HG02973 (cell line): Measurements from ENCODE around the gene GSE1.

Experiments used
- ATAC-seq: cut with Tn5 transposase; IDR thresholded peaks from one replicate; pipeline ENCODE4 v1.9.1; 2021; ENCODE audit warnings: moderate library complexity; ENCODE audit not compliant: unreplicated experiment

GSE1 gene

GRCh38 chr16:85616607-85617321 is 3.6 kb downstream of the GSE1 start:
- peak; percentile 27 for ATAC-seq

GRCh38 chr16:85617948-85618347 is 4.8 kb downstream of the GSE1 start:
- ATAC-seq = no peak

DNA sequence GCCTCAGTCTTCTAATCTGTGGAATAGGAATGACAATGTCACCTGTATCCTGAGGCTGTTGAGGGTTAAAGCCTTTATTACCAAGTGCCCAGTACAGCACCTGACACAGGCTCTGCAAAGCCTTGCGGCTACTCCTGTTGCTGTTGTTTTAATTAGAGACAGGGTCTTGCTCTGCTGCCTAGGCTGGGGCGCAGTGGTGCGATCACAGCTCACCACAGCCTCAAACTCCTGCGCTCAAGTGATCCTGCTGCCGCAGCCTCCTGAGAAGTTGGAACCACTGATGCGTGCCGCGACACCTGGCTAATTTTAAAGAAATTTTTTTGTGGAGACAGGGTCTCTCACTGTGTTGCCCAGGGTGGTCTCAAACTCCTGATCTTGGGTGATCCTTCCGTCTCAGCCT is 5.4 kb downstream of the GSE1 start:
- no peak for ATAC-seq

- ATAC-seq = no peak
Measured at GRCh38 chr16:85619101-85619891, 6.2 kb downstream of the GSE1 start.

DNA sequence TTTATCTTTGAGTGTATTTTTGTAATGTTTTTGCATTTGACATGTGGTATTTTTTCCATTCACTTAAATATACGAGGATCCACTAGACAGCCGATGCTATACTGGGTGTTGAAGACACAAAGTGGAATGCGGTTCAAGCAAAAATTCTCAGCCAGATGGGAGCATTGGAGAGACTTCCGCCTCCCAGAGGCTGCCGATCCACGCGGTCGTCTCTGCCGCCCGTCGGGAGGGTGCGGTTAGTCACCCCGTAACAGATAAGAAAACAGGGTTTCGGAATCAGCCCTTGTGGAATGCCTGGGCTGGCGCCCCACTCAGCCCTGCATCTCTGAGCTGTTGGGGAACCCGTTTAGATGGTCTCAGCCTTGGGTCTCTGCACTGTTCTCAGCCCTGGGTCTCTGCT is 7.3 kb downstream of the GSE1 start:
- ATAC-seq = no peak

DNA sequence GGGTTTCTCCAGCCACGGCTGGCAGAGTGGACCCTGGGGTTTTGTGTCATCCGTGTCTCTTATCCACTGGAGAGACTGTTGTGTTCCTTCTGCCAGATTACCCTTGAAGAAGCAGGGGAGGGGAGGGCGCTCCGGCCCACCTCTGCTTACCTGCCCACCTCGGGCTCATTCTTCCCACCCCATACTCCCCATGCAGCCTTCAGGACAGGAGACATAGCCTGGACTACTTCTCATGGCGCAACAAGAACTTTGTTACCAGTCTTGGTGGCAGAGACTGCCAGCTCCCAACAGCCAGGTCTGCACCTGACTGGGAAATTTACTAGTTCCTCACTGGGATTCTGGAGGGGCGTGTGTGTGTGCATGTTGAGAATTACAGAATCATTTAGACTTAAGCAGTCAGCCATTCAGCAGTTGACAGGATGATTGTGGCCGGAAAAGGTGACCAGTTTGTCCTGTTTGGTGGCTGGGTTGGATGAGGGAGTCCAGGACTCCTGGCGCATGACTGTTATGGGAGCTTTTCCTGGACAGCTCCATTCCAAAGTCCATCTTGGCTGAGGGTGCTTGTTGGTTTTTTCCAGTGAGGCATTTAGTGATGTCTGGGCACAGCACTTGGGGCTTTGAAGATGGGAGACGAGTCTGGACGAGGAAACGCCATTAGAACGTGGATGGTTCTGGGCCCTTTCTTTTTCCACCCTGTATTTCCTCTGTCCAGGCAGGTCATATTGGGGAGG is 8.7 kb downstream of the GSE1 start:
- ATAC-seq = no peak

DNA sequence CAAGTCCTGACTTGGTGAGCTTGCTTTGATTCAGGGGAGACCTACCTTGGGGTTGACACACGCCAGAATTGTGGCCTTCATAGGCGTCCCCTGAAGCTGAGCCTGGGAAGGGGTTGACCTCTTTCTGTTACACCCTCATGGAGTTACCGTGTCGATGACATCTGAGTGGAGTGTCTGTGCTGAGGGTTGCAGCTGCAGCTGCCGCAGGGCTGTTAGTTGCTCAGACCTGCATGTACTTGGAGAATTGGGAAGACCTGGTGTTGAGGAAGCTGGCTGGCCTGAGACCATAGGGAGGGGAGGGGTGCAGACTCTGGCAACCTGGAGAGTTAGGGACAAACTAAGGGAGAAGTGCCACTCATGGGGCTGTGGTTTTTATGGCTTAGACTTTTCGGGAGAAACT is 9.6 kb downstream of the GSE1 start:
- no peak for ATAC-seq

GRCh38 chr16:85623250-85623649 is 10.1 kb downstream of the GSE1 start:
- ATAC-seq = no peak

- ATAC-seq = no peak
Measured at GRCh38 chr16:85623997-85624601, 11.0 kb downstream of the GSE1 start.

DNA sequence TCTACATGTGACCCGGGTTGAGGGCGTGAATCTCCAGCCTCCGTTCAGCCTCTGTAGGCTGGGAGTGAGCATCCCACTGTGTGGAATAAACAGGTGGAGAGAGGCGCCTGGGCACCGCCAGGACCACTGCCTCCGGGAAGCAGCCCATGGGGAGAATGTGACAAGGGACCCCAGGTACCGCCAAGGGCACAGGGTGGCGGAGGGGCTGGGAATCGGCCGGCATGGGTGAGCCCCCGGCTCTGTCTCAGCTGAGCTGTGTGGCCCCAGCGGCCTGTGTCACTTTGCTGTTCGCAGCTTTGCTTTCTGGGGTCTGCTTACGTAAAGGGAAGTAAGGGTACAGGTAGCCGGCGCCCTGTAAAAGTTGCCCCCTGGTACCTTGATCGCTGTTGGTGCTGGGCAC is 11.5 kb downstream of the GSE1 start:
- ATAC-seq = no peak

DNA sequence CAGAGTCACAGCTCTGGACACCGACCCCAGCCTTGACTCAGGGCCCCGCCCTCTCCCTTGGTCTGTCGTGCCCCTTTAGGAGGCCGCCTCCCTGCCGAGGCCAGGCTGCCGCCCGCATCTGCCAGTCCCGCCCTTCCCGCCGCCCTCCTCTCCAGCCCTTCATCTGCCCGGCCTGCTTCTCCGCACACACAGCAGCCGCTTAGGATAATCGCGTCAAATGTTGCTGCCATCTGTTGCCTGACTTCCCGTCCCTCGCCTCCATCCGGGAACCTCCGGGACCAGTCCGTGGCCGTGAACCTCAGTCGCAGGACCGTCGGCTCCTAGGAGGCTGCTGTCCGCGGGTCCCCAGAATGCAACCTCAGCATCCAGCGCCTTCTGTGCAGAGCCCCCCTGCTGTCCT is 11.9 kb downstream of the GSE1 start:
- no peak for ATAC-seq

DNA sequence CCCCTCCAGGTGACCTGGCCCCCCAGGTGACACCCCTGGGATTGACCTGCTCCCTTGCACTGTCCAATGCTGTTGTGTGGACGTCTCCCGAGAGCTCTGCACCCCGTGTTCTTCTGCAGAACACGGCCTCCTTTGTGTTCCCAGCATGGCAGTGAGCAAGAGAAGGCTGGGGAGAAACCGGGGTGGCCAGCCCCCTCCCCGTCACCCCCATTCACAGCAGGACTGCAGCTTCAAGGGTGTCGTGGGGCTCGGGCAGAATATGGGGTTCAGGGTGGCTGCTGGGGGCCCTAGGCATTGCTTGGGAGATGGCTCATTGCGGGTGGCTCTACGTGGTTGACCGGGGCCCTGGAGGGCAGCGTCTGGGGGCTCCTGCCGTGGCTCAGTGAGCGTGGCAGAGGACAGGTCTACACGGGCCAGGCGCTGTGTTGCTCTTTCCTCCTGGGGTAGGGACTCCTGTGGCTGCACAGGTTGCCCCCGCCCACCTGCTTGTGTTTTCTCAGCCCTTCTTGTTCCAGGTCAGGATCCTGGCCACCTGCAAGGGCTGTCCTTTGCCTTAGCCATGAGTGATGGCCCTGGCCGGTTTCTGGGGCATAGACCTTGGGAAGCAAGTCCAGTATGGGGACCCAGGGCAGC is 12.5 kb downstream of the GSE1 start:
- ATAC-seq = no peak

GRCh38 chr16:85626191-85626981 is 13.3 kb downstream of the GSE1 start:
- no peak for ATAC-seq

- ATAC-seq = no peak
Measured at GRCh38 chr16:85627089-85627488, 14.0 kb downstream of the GSE1 start.

- ATAC-seq = no peak
Measured at GRCh38 chr16:85627526-85628264, 14.6 kb downstream of the GSE1 start.

GRCh38 chr16:85628265-85628556 is 15.1 kb downstream of the GSE1 start:
- ATAC-seq = no peak

- ATAC-seq = no peak
Measured at GRCh38 chr16:85628645-85629044, 15.5 kb downstream of the GSE1 start.

DNA sequence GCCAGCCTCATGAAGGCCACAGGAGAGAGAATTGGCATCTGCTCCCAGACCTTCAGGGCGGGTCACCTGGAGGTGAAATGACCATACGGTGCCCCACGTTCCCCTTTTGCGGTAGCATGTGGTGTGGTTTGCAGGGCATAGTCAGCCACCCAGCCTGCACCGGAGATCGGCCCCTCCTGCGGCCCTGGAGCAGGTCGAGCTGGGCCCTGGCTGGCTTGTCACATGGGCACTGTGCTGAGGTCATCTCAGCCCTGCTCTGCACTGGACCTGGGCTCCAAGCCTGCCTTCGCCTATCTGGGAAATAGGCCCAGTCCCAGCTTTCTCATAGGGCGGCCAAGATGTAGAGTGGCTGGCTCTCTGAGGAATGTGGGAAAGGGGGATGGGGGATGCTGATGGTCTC is 16.2 kb downstream of the GSE1 start:
- ATAC-seq = no peak

DNA sequence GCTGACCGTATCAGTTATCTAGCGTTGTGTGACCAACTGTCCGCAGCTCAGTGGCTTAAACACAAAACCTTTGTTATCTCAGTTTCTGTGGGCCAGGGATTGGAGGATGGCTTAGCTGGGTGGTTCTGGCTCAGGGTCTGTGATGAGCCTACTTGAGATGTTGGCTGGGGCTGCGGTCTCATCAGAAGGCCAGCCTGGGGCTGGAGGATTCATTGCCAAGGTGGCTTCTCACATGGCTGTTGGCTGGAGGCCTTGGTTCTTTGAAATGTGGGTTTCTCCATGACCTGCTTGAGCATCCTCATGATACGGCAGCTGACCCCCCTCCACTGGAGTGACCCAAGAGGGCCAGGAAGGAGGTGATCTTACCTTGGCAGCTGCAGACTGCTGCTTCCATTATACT is 16.7 kb downstream of the GSE1 start:
- ATAC-seq = no peak

DNA sequence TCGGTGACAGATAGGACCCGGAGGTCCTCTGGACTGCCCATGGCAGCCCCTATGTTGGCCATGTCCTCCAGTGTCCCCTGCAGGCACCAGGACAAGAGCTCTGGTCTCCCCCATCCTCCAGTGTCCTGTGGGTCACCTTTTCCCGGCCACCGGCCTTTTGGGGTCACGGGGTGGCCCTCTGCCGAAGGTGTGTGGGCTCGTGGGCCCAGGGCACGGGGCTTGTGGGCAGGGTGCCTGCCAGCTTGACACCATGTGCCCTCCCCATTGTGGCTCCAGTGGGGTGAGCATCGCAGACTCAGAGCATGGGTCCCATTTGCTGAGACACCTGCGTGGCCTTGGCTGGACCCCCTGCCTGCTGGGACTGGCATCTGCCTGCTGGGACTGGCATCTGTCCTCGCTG is 18.1 kb downstream of the GSE1 start:
- no peak for ATAC-seq
